ENCODE results near the gene WWOX.
A peak's percentile ranks its signal among the peaks of the same experiment; 100 is the strongest.

Gene WWOX

GRCh38 chr16:78902321-78902720 lies 802.9 kb downstream of the WWOX start:
- Mint-ChIP-seq H3K27me3 (no peaks in the 10 kb centered on the region), H3K4me1 (peaks cover 3% of the 10 kb centered on the region), H3K9me3 (no peaks in the 10 kb centered on the region), H3K4me3 (no peak overlapping the region), H3K36me3 (ENCODE audit: insufficient read depth) (no peaks in the 10 kb centered on the region), H3K27ac (ENCODE audit: low read depth) (no peak overlapping the region)
- DNase-seq (ENCODE audit: low spot score in 2 of 2) (no peak), ATAC-seq (replicated peaks; ENCODE audit: extremely low read depth, poor library complexity, severe bottlenecking) (no peak)

DNA sequence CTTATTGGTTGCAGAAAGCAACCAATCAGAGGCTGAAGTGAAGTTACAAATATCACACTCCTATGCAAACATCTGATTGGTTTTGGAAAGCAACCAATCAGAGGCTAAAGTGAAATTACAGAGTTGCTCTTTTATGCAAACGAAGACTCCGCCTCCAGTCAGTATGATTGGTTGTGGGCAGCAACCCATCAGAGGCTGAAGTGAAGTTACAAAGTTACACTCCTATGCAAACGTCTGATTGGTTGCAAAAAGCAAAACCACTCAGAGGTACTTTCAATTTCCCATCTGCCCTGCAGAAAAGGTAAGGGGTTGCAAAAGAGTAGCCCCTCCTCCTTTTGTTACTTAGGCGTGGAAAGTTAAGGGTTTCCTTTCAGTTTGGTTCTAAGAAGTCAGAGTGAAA lies 803.8 kb downstream of the WWOX start:
- Mint-ChIP-seq H3K27ac (ENCODE audit: low read depth) (no peak overlapping the region), H3K4me1 (no peaks in the 10 kb centered on the region), H3K4me3 (no peak overlapping the region), H3K36me3 (ENCODE audit: insufficient read depth) (no peaks in the 10 kb centered on the region), H3K9me3 (no peaks in the 10 kb centered on the region), H3K27me3 (no peaks in the 10 kb centered on the region)
- ATAC-seq (replicated peaks; ENCODE audit: extremely low read depth, poor library complexity, severe bottlenecking) (no peak), DNase-seq (ENCODE audit: low spot score in 2 of 2) (no peak)

GRCh38 chr16:78903843-78904242 lies 804.4 kb downstream of the WWOX start:
- H3K4me3 Mint-ChIP-seq = no peak overlapping the region
- H3K36me3 Mint-ChIP-seq (ENCODE audit: insufficient read depth) = no peaks in the 10 kb centered on the region
- H3K27ac Mint-ChIP-seq (ENCODE audit: low read depth) = no peak overlapping the region
- no peak for DNase-seq (ENCODE audit: low spot score in 2 of 2)
- no peaks in the 10 kb centered on the region for H3K27me3 Mint-ChIP-seq
- no peaks in the 10 kb centered on the region for H3K4me1 Mint-ChIP-seq
- no peaks in the 10 kb centered on the region for H3K9me3 Mint-ChIP-seq
- no peak for ATAC-seq (replicated peaks; ENCODE audit: extremely low read depth, poor library complexity, severe bottlenecking)

GRCh38 chr16:78906135-78906534 lies 806.7 kb downstream of the WWOX start:
- H3K36me3 Mint-ChIP-seq (ENCODE audit: insufficient read depth) = no peaks in the 10 kb centered on the region
- H3K27ac Mint-ChIP-seq (ENCODE audit: low read depth) = no peak overlapping the region
- no peak overlapping the region for H3K4me3 Mint-ChIP-seq
- no peaks in the 10 kb centered on the region for H3K9me3 Mint-ChIP-seq
- H3K4me1 Mint-ChIP-seq = no peaks in the 10 kb centered on the region
- no peaks in the 10 kb centered on the region for H3K27me3 Mint-ChIP-seq
- DNase-seq (ENCODE audit: low spot score in 2 of 2) (no peak), ATAC-seq (replicated peaks; ENCODE audit: extremely low read depth, poor library complexity, severe bottlenecking) (no peak)

- DNase-seq (ENCODE audit: low spot score in 2 of 2) (no peak), ATAC-seq (replicated peaks; ENCODE audit: extremely low read depth, poor library complexity, severe bottlenecking) (no peak)
- H3K4me1 Mint-ChIP-seq = no peaks in the 10 kb centered on the region
- no peaks in the 10 kb centered on the region for H3K27me3 Mint-ChIP-seq
- H3K9me3 Mint-ChIP-seq = no peaks in the 10 kb centered on the region
- H3K36me3 Mint-ChIP-seq (ENCODE audit: insufficient read depth) = no peaks in the 10 kb centered on the region
- no peak overlapping the region for H3K27ac Mint-ChIP-seq (ENCODE audit: low read depth)
- H3K4me3 Mint-ChIP-seq = no peak overlapping the region
These were observed 809.8 kb downstream of the WWOX start for GRCh38 chr16:78909226-78909625.

GRCh38 chr16:78915811-78916345 lies 816.4 kb downstream of the WWOX start:
- no peak for ATAC-seq (replicated peaks; ENCODE audit: extremely low read depth, poor library complexity, severe bottlenecking)
- H3K27me3 Mint-ChIP-seq = no peaks in the 10 kb centered on the region
- DNase-seq (ENCODE audit: low spot score in 2 of 2) = no peak
- H3K4me1 Mint-ChIP-seq = no peaks in the 10 kb centered on the region
- H3K9me3 Mint-ChIP-seq = no peaks in the 10 kb centered on the region
- H3K27ac Mint-ChIP-seq (ENCODE audit: low read depth) = no peak overlapping the region
- H3K4me3 Mint-ChIP-seq = no peak overlapping the region
- H3K36me3 Mint-ChIP-seq (ENCODE audit: insufficient read depth) = peaks cover 2% of the 10 kb centered on the region

DNA sequence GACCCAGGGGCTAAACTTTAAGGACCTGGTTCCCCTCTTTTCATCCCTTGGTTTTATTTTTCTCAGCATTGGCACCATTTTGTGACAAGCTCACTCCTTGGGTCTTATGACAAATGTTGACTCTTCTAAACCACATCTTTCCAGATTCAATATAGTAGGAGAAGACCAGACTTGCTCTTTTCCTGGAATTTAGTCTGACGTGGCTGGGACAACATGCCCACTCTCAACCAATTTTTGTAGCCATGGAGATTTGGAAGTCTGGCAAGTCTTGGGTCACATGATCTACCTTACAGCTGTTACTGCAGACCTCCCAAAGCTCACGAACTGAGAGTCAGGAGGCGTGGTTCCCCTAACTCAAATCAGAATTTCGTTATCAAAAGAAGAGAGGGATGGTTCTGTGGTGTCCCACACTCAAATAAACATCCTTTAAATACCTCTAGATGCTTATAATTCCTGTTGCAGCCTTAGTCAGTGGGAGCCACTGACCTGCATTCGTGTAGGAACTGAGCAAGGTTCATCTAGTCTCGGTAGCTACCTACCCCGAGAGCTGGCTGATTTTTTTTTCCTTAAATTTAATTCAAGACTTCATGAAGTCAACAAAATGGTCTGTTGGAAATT lies 817.6 kb downstream of the WWOX start:
- Mint-ChIP-seq H3K4me1 (no peaks in the 10 kb centered on the region), H3K27me3 (no peaks in the 10 kb centered on the region), H3K27ac (ENCODE audit: low read depth) (no peak overlapping the region)

DNA sequence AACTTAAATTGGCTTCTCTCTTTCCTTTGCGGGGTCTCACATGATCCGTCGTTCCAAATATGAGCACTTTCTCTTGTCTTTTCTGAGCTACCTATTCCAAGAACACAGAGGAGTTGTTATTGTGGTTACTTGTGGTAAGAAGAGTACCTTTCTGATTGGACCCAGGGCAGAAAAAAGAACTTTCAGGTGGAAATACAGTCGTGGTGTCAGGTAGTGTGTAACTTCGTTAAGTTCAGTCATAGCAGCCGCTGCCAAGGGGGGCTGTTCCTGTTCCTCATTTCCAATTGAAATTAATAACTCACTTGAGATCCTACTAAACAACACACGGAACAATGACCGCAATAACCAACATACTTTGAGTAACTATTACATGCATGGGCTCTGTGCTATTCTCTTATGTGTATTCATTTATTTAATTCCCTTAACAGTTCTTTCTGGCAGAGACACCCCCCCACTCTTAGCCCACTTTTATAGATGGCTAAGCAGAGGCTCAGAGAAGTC lies 819.4 kb downstream of the WWOX start:
- H3K27ac Mint-ChIP-seq (ENCODE audit: low read depth) = no peak overlapping the region
- ATAC-seq (replicated peaks; ENCODE audit: extremely low read depth, poor library complexity, severe bottlenecking) (no peak), DNase-seq (ENCODE audit: low spot score in 2 of 2) (no peak)
- H3K4me3 Mint-ChIP-seq = no peak overlapping the region
- H3K27me3 Mint-ChIP-seq = no peaks in the 10 kb centered on the region
- no peaks in the 10 kb centered on the region for H3K4me1 Mint-ChIP-seq
- H3K9me3 Mint-ChIP-seq = peaks cover 10% of the 10 kb centered on the region
- peaks cover 3% of the 10 kb centered on the region for H3K36me3 Mint-ChIP-seq (ENCODE audit: insufficient read depth)

More for the DNA sequence above, 817.6 kb downstream of the WWOX start:
- H3K36me3 Mint-ChIP-seq (ENCODE audit: insufficient read depth) = peaks cover 2% of the 10 kb centered on the region
- DNase-seq (ENCODE audit: low spot score in 2 of 2) (no peak), ATAC-seq (replicated peaks; ENCODE audit: extremely low read depth, poor library complexity, severe bottlenecking) (no peak)
- peaks cover 9% of the 10 kb centered on the region for H3K9me3 Mint-ChIP-seq
- no peak overlapping the region for H3K4me3 Mint-ChIP-seq

DNA sequence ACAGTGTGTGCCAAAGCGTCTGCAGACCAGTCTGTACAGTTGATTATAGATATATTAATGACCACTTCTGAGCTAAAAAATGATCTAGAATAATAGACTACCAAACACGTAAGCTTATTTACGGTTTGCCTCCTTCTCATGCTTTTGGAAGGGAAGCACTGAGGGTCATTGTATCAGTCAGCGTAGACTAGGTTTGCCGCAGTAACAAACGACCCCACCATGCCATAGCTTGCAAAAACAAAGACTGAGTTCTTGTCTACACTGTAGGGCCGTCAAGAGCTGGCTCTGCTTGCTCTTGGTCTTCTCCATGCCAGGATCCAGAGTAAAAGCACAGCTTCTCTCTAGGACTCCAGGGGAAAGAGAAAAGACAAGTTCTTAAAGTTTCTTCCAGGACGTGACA lies 820.4 kb downstream of the WWOX start:
- Mint-ChIP-seq H3K27me3 (no peaks in the 10 kb centered on the region), H3K4me1 (peaks cover 4% of the 10 kb centered on the region), H3K9me3 (peaks cover 10% of the 10 kb centered on the region), H3K36me3 (ENCODE audit: insufficient read depth) (peaks cover 1% of the 10 kb centered on the region), H3K4me3 (no peak overlapping the region), H3K27ac (ENCODE audit: low read depth) (no peak overlapping the region)
- DNase-seq (ENCODE audit: low spot score in 2 of 2) = no peak
- no peak for ATAC-seq (replicated peaks; ENCODE audit: extremely low read depth, poor library complexity, severe bottlenecking)

GRCh38 chr16:78920621-78921020 lies 821.2 kb downstream of the WWOX start:
- Mint-ChIP-seq H3K4me3 (no peak overlapping the region), H3K9me3 (peaks cover 10% of the 10 kb centered on the region), H3K4me1 (peaks cover 9% of the 10 kb centered on the region), H3K27me3 (no peaks in the 10 kb centered on the region), H3K36me3 (ENCODE audit: insufficient read depth) (peaks cover 1% of the 10 kb centered on the region), H3K27ac (ENCODE audit: low read depth) (no peak overlapping the region)
- no peak for DNase-seq (ENCODE audit: low spot score in 2 of 2)
- no peak for ATAC-seq (replicated peaks; ENCODE audit: extremely low read depth, poor library complexity, severe bottlenecking)

DNA sequence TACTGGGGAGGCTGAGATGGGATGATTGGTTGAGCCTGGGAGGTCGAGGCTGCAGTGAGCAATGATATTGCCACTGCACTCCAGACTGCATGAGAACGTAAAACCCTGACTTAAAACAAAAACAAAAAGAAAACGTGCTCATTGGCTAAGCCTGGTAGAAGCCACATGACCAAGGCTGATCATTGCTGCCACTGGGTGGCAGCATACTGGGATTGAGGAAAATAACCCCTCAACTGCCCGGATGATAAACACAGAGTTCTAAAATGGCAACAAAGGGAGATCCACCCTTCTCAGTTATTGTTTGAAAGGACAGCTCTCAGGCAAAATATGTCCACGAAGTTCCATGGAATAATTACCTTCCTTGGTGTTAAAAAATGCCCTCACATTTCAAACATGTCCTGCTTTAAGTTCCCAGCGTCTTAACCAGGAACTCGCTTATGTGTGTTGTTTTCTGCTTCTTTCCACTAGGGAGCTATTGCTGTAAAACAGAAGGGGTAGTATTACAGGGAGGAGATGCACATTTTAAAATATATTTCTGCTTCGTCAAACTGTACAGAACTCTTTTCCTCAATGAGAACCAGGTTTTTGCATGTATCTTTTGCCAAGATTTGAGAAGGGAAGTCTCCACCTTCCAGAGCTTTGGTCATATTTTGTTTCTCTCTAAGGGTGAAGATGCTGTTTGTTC lies 825.8 kb downstream of the WWOX start:
- H3K27ac Mint-ChIP-seq (ENCODE audit: low read depth) = no peak overlapping the region
- peaks cover 10% of the 10 kb centered on the region for H3K9me3 Mint-ChIP-seq
- H3K27me3 Mint-ChIP-seq = no peaks in the 10 kb centered on the region
- H3K4me1 Mint-ChIP-seq = peaks cover 9% of the 10 kb centered on the region
- peak; percentile 19 for ATAC-seq (replicated peaks; ENCODE audit: extremely low read depth, poor library complexity, severe bottlenecking)
- no peak overlapping the region for H3K4me3 Mint-ChIP-seq
- no peak for DNase-seq (ENCODE audit: low spot score in 2 of 2)
- H3K36me3 Mint-ChIP-seq (ENCODE audit: insufficient read depth) = peaks cover 1% of the 10 kb centered on the region

DNA sequence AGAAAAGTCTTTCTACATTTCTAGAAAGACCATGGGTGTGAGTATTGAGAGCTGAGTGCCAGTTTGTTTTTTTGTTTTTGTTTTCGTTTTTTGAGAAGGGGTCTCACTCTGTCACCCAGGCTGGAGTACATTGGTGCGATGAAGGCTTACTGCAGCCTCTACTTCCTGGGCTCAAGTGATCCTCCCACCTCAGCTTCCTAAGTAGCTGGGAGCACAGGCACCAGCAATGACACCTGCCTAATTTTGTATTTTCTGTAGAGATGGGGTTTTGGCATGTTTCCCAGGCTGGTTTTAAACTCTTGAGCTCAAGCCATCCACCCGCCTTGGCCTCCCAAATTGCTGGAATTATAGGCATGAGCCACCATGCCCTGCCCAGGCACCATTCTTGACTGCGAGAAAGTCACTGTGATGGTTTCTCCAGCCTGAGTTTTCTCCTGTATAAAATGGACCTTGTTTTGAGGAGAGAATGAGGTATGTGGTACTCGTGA lies 827.3 kb downstream of the WWOX start:
- no peak overlapping the region for H3K4me3 Mint-ChIP-seq
- no peak overlapping the region for H3K27ac Mint-ChIP-seq (ENCODE audit: low read depth)
- H3K36me3 Mint-ChIP-seq (ENCODE audit: insufficient read depth) = peaks cover 1% of the 10 kb centered on the region
- H3K9me3 Mint-ChIP-seq = peaks cover 3% of the 10 kb centered on the region
- peaks cover 9% of the 10 kb centered on the region for H3K4me1 Mint-ChIP-seq
- no peaks in the 10 kb centered on the region for H3K27me3 Mint-ChIP-seq
- ATAC-seq (replicated peaks; ENCODE audit: extremely low read depth, poor library complexity, severe bottlenecking) (no peak), DNase-seq (ENCODE audit: low spot score in 2 of 2) (no peak)

DNA sequence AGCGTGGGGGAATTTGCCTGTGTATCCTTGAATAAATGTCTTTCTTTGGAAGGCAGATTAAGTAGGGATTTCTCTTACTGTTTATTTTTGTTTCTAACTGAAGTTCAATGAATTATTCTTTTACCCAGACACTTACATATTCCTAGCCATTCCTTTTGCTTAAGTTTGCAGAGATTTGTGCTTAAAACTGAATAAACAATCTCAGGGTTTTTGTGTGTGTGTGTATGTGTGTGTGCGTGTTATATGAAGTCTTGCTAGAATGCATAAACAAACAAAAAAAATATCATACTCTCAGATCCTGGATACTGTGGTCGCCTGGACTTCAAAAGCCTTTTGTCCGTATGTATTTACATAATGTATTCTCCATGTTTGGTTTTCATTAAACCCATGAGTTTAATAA lies 828.3 kb downstream of the WWOX start:
- Mint-ChIP-seq H3K36me3 (ENCODE audit: insufficient read depth) (no peaks in the 10 kb centered on the region), H3K9me3 (no peaks in the 10 kb centered on the region)
- ATAC-seq (replicated peaks; ENCODE audit: extremely low read depth, poor library complexity, severe bottlenecking) = no peak

More for the DNA sequence above, 828.3 kb downstream of the WWOX start:
- Mint-ChIP-seq H3K4me3 (no peak overlapping the region), H3K27me3 (no peaks in the 10 kb centered on the region), H3K4me1 (peaks cover 9% of the 10 kb centered on the region), H3K27ac (ENCODE audit: low read depth) (no peak overlapping the region)
- no peak for DNase-seq (ENCODE audit: low spot score in 2 of 2)

All from central memory CD8-positive, alpha-beta T cell (primary cell).